Fibroblast of mammary gland (primary cell): ENCODE data around the gene RTL5.

Experiments
- DNase-seq: peaks from one replicate; pipeline ENCODE4 v3.0.0-alpha.2; 2010; ENCODE audit warnings: low read depth
- H3K4me3 ChIP-seq: 2 replicates; pipeline ENCODE4 v1.5.1; 2011; ENCODE audit warnings: low read depth, mild to moderate bottlenecking, low read length, moderate library complexity; ENCODE audit not compliant: control insufficient read depth
- TF ChIP-seq, protein P1 (sequence below): conservative IDR thresholded peaks from 2 replicates; pipeline ENCODE4 v1.5.1; 2011; ENCODE audit warnings: low read depth, low read length, inconsistent platforms; ENCODE audit not compliant: control insufficient read depth, insufficient read depth

Gene RTL5

DNA sequence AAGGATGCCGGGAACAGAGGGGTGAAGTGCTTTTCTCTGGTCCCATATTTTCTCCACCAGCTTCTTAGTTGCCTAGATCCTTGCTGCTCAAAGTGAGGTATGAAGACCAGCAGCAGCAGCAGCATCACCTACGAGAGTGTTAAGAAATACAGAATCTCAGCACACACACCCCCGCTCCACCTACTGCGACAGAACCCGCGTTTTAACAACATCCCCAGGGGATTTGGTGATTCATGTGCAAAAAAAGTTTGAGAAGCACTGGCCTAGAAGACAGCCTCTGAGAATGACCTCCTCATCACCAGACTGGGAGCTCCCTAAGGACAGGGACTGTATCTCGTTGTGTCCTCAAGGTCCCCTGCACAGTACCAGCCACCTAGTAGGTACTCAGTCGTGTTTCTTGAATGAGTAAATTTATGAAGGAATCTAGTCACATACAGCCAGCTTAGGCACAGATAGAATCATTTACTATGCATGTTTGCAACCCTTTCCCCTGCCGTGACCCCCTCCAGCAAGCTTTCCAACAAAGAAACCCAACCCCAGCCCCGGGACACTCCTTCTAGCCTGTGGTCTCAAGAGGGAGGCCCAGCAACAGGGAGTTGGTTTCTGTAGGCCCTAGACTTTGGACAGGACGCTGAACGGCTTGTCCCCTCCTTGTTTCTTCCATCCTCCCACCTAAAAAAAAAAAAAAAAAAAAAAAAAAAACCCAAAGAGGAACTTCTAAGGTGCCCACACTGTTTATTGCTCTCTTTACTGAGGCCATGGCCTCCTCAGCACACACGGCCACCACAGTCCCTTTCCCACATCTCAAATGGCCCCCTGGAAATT is 21.5 kb downstream of the RTL5 start:
- no peak overlapping the region for H3K4me3 ChIP-seq
- TF ChIP-seq, protein P1, sequence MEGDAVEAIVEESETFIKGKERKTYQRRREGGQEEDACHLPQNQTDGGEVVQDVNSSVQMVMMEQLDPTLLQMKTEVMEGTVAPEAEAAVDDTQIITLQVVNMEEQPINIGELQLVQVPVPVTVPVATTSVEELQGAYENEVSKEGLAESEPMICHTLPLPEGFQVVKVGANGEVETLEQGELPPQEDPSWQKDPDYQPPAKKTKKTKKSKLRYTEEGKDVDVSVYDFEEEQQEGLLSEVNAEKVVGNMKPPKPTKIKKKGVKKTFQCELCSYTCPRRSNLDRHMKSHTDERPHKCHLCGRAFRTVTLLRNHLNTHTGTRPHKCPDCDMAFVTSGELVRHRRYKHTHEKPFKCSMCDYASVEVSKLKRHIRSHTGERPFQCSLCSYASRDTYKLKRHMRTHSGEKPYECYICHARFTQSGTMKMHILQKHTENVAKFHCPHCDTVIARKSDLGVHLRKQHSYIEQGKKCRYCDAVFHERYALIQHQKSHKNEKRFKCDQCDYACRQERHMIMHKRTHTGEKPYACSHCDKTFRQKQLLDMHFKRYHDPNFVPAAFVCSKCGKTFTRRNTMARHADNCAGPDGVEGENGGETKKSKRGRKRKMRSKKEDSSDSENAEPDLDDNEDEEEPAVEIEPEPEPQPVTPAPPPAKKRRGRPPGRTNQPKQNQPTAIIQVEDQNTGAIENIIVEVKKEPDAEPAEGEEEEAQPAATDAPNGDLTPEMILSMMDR = no peak
- DNase-seq = peak; percentile 45

- no peak overlapping the region for H3K4me3 ChIP-seq
- DNase-seq = no peak
- TF ChIP-seq, protein P1 = no peak
Observed at GRCh38 chrX:72108666-72109065, 23.0 kb downstream of the RTL5 start.

GRCh38 chrX:72107841-72108595 is 23.7 kb downstream of the RTL5 start:
- no peak overlapping the region for H3K4me3 ChIP-seq
- TF ChIP-seq, protein P1 = no peak
- no peak for DNase-seq

DNA sequence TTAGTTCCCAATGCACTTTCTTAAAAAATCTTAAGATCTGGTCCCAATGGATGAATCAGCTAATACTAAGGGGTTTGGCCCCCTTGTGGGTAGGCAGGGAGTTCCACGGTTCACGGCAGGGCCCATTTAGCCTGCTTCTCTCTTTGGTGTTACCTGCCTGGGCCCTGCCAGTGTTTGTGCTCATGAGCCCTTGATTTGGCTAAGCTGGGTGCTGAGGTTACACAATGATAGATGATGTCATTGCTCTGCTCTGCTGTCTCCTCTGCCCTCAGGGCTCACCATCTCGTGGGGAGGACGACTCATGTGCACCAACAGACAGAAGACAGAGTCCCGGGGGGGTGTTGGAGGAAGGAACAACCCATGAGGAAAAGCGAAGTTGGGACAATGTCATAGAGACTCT is 24.4 kb downstream of the RTL5 start:
- DNase-seq = peak; percentile 61
- H3K4me3 ChIP-seq = no peak overlapping the region
- TF ChIP-seq, protein P1 = no peak

GRCh38 chrX:72105436-72105835 is 26.3 kb downstream of the RTL5 start:
- TF ChIP-seq, protein P1 = no peak
- no peak overlapping the region for H3K4me3 ChIP-seq
- DNase-seq = no peak

GRCh38 chrX:72102760-72103159 is 29.0 kb downstream of the RTL5 start:
- DNase-seq = no peak
- TF ChIP-seq, protein P1 = no peak
- H3K4me3 ChIP-seq = no peak overlapping the region
